GM21825 (cell line): ENCODE results near the gene PVR.
A peak's percentile ranks its signal among the peaks of the same experiment; 100 is the strongest.
"Not testable (repeated sequence)": the region's sequence is repeated elsewhere in the genome, so short reads cannot be mapped to it uniquely, and the experiment has no call there.

Experiments used
- ATAC-seq: cut with Tn5 transposase; IDR thresholded peaks from one replicate; pipeline ENCODE4 v1.9.1; 2021; ENCODE audit warnings: mild to moderate bottlenecking, moderate library complexity; ENCODE audit not compliant: unreplicated experiment

The PVR gene

GRCh38 chr19:44645407-44646048, 1.8 kb downstream of the PVR start:
- ATAC-seq = no peak

GRCh38 chr19:44646049-44646416, 2.3 kb downstream of the PVR start:
- no peak for ATAC-seq

- no peak for ATAC-seq
Measured at GRCh38 chr19:44647144-44647543, 3.4 kb downstream of the PVR start.

GRCh38 chr19:44648631-44649251, 5.0 kb downstream of the PVR start:
- no peak for ATAC-seq

GRCh38 chr19:44649578-44650145, 6.0 kb downstream of the PVR start:
- no peak for ATAC-seq

- no peak for ATAC-seq
Measured at GRCh38 chr19:44653343-44653742, 9.6 kb downstream of the PVR start.

GRCh38 chr19:44653977-44654774, 10.5 kb downstream of the PVR start:
- ATAC-seq = peak; percentile 72

GRCh38 chr19:44657211-44657921, 13.7 kb downstream of the PVR start:
- no peak for ATAC-seq

GRCh38 chr19:44658069-44658733, 14.5 kb downstream of the PVR start:
- ATAC-seq = no peak

- no peak for ATAC-seq
Measured at GRCh38 chr19:44660081-44660480, 16.4 kb downstream of the PVR start.

- no peak for ATAC-seq
Measured at GRCh38 chr19:44661205-44661604, 17.5 kb downstream of the PVR start.

- no peak for ATAC-seq
Measured at GRCh38 chr19:44661904-44662303, 18.2 kb downstream of the PVR start.

GRCh38 chr19:44662691-44663385, 19.1 kb downstream of the PVR start:
- ATAC-seq = no peak

- ATAC-seq = no peak
Measured at GRCh38 chr19:44663996-44664395, 20.3 kb downstream of the PVR start.

GRCh38 chr19:44664976-44665375, 21.3 kb downstream of the PVR start:
- no peak for ATAC-seq

- no peak for ATAC-seq
Measured at GRCh38 chr19:44666852-44667556, 23.3 kb downstream of the PVR start.

GRCh38 chr19:44668985-44669764, 25.5 kb downstream of the PVR start:
- no peak for ATAC-seq

- not testable (repeated sequence) for ATAC-seq
Measured at GRCh38 chr19:44670027-44670426, 26.3 kb downstream of the PVR start.

- no peak for ATAC-seq
Measured at GRCh38 chr19:44671400-44671799, 27.7 kb downstream of the PVR start, which contains the start of gene CEACAM19. Gene CEACAM19, plus strand, starts transcription at chr19:44671482. Its CDS starts 450 bp downstream, at chr19:44671932.
